C4-2B (cell line): ENCODE results near the gene USP36.
"Not testable (repeated sequence)": the region's sequence is repeated elsewhere in the genome, so short reads cannot be mapped to it uniquely, and the experiment has no call there.

ENCODE experiments used
- H3K27ac ChIP-seq: fragments of 450-650 bp; 2 replicates; pipeline ENCODE4 v1.5.1; 2017
- ZFX ChIP-seq: fragments of 450-650 bp; IDR thresholded peaks from 2 replicates; pipeline ENCODE4 v1.6.1; 2017
- TF ChIP-seq, protein P1 (sequence below): fragments of 450-650 bp; conservative IDR thresholded peaks from 2 replicates; pipeline ENCODE4 v1.5.1; 2017; ENCODE audit warnings: mild to moderate bottlenecking

USP36 gene

GRCh38 chr17:78751447-78752161, 89.0 kb downstream of the USP36 start:
- no peak for TF ChIP-seq ZFX
- TF ChIP-seq, protein P1, sequence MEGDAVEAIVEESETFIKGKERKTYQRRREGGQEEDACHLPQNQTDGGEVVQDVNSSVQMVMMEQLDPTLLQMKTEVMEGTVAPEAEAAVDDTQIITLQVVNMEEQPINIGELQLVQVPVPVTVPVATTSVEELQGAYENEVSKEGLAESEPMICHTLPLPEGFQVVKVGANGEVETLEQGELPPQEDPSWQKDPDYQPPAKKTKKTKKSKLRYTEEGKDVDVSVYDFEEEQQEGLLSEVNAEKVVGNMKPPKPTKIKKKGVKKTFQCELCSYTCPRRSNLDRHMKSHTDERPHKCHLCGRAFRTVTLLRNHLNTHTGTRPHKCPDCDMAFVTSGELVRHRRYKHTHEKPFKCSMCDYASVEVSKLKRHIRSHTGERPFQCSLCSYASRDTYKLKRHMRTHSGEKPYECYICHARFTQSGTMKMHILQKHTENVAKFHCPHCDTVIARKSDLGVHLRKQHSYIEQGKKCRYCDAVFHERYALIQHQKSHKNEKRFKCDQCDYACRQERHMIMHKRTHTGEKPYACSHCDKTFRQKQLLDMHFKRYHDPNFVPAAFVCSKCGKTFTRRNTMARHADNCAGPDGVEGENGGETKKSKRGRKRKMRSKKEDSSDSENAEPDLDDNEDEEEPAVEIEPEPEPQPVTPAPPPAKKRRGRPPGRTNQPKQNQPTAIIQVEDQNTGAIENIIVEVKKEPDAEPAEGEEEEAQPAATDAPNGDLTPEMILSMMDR, result no peak
- no peak overlapping the region for H3K27ac ChIP-seq

DNA sequence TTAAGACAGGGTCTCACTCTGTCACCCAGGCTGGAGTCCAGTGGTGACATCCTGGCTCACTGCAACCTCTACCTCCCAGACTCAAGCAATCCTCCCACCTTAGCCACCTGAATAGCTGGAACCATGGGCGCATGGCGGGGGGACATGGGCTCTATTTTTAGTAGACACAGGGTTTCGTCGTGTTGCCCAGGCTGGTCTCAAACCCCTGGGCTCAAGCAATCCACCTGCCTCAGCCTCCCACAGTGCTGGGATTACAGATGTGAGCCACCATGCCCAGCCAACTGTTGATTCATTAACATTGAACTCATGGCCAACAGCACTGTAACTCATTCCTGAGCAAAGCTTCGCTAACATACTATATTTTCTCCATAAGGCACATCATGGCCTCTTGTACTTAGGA, 89.6 kb downstream of the USP36 start:
- not testable (repeated sequence) for H3K27ac ChIP-seq

DNA sequence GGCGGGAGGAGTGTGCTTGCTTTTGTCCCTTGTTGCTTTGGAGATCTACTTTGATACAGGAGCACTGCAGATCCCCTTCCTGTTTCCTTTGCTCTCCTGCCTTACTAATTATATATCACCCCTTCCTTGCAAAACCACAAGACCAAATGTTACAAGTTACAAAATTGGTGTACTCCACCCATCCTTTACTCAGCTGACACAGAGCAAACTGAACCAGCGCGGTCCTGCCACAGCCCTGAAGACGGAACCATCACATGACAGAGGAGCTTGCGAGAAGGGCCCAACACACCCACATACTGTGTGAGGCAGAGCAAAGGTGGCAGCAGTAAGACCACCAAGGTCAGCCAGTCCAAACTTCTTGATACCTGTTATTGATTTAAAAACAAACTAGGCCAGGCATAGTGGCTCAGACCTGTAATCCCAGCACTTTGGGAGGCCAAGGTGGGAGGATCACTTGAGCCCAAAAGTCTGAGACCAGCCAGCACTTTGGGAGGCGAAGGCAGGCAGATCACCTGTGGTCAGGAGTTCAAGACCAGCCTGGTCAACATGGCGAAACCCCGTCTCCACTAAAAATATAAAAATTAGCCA, 91.8 kb downstream of the USP36 start:
- TF ChIP-seq ZFX, result no peak
- TF ChIP-seq, protein P1, result no peak
- no peak overlapping the region for H3K27ac ChIP-seq

DNA sequence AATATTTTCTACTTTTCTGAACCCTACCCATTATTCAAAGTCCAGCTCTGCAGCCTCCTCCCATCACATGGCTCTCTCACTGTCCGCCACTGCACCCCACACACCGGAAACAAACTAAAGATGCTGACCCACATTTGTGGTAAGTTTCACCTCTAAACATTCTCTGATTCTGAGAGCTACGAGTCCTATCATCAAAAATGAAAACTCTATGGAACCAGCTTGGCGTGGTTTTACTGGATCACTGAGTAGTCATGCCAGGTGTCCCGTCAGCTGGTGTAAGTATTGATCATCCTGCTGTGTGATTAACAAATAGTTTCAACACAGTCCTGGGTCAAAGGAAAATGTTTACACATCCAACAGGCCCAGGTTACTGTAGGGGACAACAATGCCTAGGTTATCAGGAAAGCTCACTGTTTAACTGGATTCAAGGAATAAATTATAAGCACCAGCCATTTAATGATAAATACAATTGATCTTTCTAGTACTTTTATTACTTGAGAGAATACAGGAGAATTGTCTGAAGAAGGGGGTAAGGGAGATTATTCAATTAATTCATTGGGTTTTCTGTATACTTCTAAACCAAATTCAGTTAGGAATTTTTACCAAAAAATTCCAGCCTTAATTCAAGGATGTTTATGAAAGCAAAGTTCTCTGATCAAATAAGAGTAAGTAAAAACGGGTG, 92.4 kb downstream of the USP36 start:
- TF ChIP-seq ZFX, result no peak
- TF ChIP-seq, protein P1, result no peak
- no peak overlapping the region for H3K27ac ChIP-seq

DNA sequence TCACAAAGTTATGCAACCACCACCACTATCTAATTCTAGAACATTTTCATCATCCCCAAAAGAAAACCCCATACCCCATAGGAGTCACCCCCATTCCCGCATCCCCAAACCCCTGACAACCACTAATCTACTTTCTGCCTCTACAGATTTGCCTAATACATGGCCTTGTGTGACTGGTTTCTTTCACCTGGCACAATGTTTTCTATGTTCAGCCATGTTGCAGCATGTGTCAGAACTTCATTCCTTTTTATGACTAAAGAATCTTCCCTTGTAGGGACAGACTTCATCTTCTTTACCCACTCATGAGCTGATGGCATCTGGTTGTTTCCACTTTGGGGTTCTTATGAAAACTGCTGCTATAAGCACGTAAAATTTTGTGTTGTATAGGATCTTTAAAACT, 93.1 kb downstream of the USP36 start:
- TF ChIP-seq, protein P1, result no peak
- TF ChIP-seq ZFX, result no peak
- no peak overlapping the region for H3K27ac ChIP-seq

- H3K27ac ChIP-seq, result no peak overlapping the region
- TF ChIP-seq, protein P1, result no peak
- no peak for TF ChIP-seq ZFX
Measured at GRCh38 chr17:78746949-78747269, 93.7 kb downstream of the USP36 start.

- TF ChIP-seq, protein P1, result no peak
- TF ChIP-seq ZFX, result no peak
- H3K27ac ChIP-seq, result no peak overlapping the region
Measured at GRCh38 chr17:78746263-78746948, 94.2 kb downstream of the USP36 start.
